Activated CD4-positive, alpha-beta T cell treated with anti-CD3 and anti-CD28 coated beads for 48 hours (primary cell): ENCODE measurements around the gene SHB.
A peak's percentile ranks its signal among the peaks of the same experiment; 100 is the strongest.

Experiments
- DNase-seq: peaks from one replicate; pipeline ENCODE4 v3.0.0-alpha.2; 2020

The SHB gene

GRCh38 chr9:38085308-38085707, 16.3 kb upstream of the SHB start:
- no peak for DNase-seq

GRCh38 chr9:38084556-38084880, 15.5 kb upstream of the SHB start:
- no peak for DNase-seq

- no peak for DNase-seq
These were observed 15.0 kb upstream of the SHB start for GRCh38 chr9:38083858-38084555.

- no peak for DNase-seq
These were observed 13.6 kb upstream of the SHB start for GRCh38 chr9:38082446-38083287.

- DNase-seq: no peak
These were observed 12.5 kb upstream of the SHB start for GRCh38 chr9:38081356-38082108.

- DNase-seq: no peak
These were observed 10.5 kb upstream of the SHB start for GRCh38 chr9:38079461-38080031.

- DNase-seq: no peak
These were observed 6.2 kb upstream of the SHB start for GRCh38 chr9:38075272-38075671.

GRCh38 chr9:38074441-38074961, 5.5 kb upstream of the SHB start:
- DNase-seq: no peak

- no peak for DNase-seq
These were observed 4.9 kb upstream of the SHB start for GRCh38 chr9:38073882-38074281.

- DNase-seq: no peak
These were observed 2.6 kb upstream of the SHB start for GRCh38 chr9:38071470-38072134.

- DNase-seq: no peak
These were observed 957 bp downstream of the SHB start for GRCh38 chr9:38067859-38068681.

- peak; percentile 31 for DNase-seq
These were observed 1.8 kb downstream of the SHB start for GRCh38 chr9:38066914-38067858.

GRCh38 chr9:38066197-38066913, 2.7 kb downstream of the SHB start:
- DNase-seq: no peak

- no peak for DNase-seq
These were observed 3.5 kb downstream of the SHB start for GRCh38 chr9:38065369-38066075.

GRCh38 chr9:38064842-38065368, 4.1 kb downstream of the SHB start:
- DNase-seq: no peak

GRCh38 chr9:38063363-38063707, 5.7 kb downstream of the SHB start:
- DNase-seq: no peak

GRCh38 chr9:38062498-38063362, 6.3 kb downstream of the SHB start:
- no peak for DNase-seq

GRCh38 chr9:38062106-38062497, 6.9 kb downstream of the SHB start:
- DNase-seq: no peak
